Activated B cell treated with CpG ODN at 0.5 μM for 24 hours (primary cell): ENCODE measurements around the gene WDR7. TPM values are rescaled to one million over a fixed set of nuclear protein-coding genes. Genes with fewer than 3 reads are reported as not detected.

Experiments used
- ATAC-seq: fragments of 200-7000 bp; cut with Tn5 transposase; one replicate; pipeline ENCODE4 v1.10.0; 2021; ENCODE audit warnings: low read depth, mild to moderate bottlenecking, moderate library complexity
- CTCF ChIA-PET: fragments of 350-600 bp; sonication (Branson Sonifier 250); formaldehyde crosslinking; loops from one replicate; lab custom pipeline; 2021; ENCODE audit warnings: antibody characterized with exemption; lab: Charles Lee
- POLR2A ChIA-PET: fragments of 350-600 bp; sonication (Branson Sonifier 250); formaldehyde crosslinking; loops from one replicate; lab custom pipeline; 2021; ENCODE audit warnings: antibody characterized with exemption; lab: Charles Lee
- DNase-seq: peaks from one replicate; pipeline ENCODE4 v3.0.0; 2022
- H3K27ac Mint-ChIP-seq: one replicate; pipeline ENCODE4 v1.8.0; 2020; ENCODE audit warnings: mixed read lengths
- H3K27me3 Mint-ChIP-seq: one replicate; pipeline ENCODE4 v1.8.0; 2021; ENCODE audit warnings: mixed read lengths
- H3K36me3 Mint-ChIP-seq: one replicate; pipeline ENCODE4 v1.8.0; 2021; ENCODE audit warnings: low read depth, mixed read lengths
- H3K4me1 Mint-ChIP-seq: one replicate; pipeline ENCODE4 v1.8.0; 2021; ENCODE audit warnings: mixed read lengths
- H3K4me3 Mint-ChIP-seq: one replicate; pipeline ENCODE4 v1.8.0; 2020; ENCODE audit warnings: mild to moderate bottlenecking, mixed read lengths
- H3K9me3 Mint-ChIP-seq: one replicate; pipeline ENCODE4 v1.8.0; 2020; ENCODE audit warnings: mixed read lengths
- CTCF ChIP-seq: fragments of 200-600 bp; IDR thresholded peaks from one replicate; pipeline ENCODE4 v1.8.0; 2022; ENCODE audit warnings: antibody characterized with exemption, mild to moderate bottlenecking
- intact Hi-C: fragments of 100-400 bp; cut with micrococcal nuclease; formaldehyde crosslinking; loops from one replicate; pipeline ENCODE4 v1.15.1; 2024
- total RNA-seq: library from RNA; stranded (reverse); gene quantifications from 2 replicates; pipeline ENCODE4 v1.2.3, GENCODE V29; 2022

WDR7 gene
- total RNA-seq, 1 donor from 2014 or later, result 33.4 TPM

GRCh38 chr18:56953428-56954198 is 302.5 kb downstream of the WDR7 start:
- DNase-seq (no peak), ATAC-seq (no peak)
- TF ChIP-seq CTCF, result no peak
- ChIA-PET CTCF (no interaction called here), POLR2A (no interaction called here)
- Mint-ChIP-seq H3K36me3 (peaks cover 9% of the 10 kb centered on the region), H3K27me3 (no peaks in the 10 kb centered on the region), H3K4me3 (no peak overlapping the region), H3K27ac (no peak overlapping the region), H3K4me1 (no peaks in the 10 kb centered on the region), H3K9me3 (peaks cover 2% of the 10 kb centered on the region)
- intact Hi-C loops, result no loop called here

GRCh38 chr18:56955490-56955889 is 304.3 kb downstream of the WDR7 start:
- DNase-seq (no peak), ATAC-seq (no peak)
- Mint-ChIP-seq H3K9me3 (peaks cover 2% of the 10 kb centered on the region), H3K4me3 (no peak overlapping the region), H3K4me1 (no peaks in the 10 kb centered on the region), H3K27me3 (no peaks in the 10 kb centered on the region), H3K36me3 (peaks cover 11% of the 10 kb centered on the region), H3K27ac (no peak overlapping the region)
- intact Hi-C loops, result no loop called here
- ChIA-PET CTCF (no interaction called here), POLR2A (no interaction called here)
- no peak for TF ChIP-seq CTCF

GRCh38 chr18:56959120-56959519 is 308.0 kb downstream of the WDR7 start:
- Mint-ChIP-seq H3K27ac (no peak overlapping the region), H3K9me3 (no peaks in the 10 kb centered on the region), H3K27me3 (no peaks in the 10 kb centered on the region), H3K36me3 (peaks cover 23% of the 10 kb centered on the region), H3K4me1 (no peaks in the 10 kb centered on the region), H3K4me3 (no peak overlapping the region)
- ChIA-PET CTCF (no interaction called here), POLR2A (no interaction called here)
- DNase-seq (no peak), ATAC-seq (no peak)
- intact Hi-C loops, result no loop called here
- no peak for TF ChIP-seq CTCF

- TF ChIP-seq CTCF, result no peak
- ChIA-PET CTCF (no interaction called here), POLR2A (no interaction called here)
- H3K4me1 Mint-ChIP-seq, result no peaks in the 10 kb centered on the region
- no peak overlapping the region for H3K27ac Mint-ChIP-seq
- intact Hi-C loops, result no loop called here
- H3K27me3 Mint-ChIP-seq, result no peaks in the 10 kb centered on the region
- no peak for ATAC-seq
- no peak overlapping the region for H3K4me3 Mint-ChIP-seq
- peaks cover 30% of the 10 kb centered on the region for H3K36me3 Mint-ChIP-seq
- DNase-seq, result no peak
- H3K9me3 Mint-ChIP-seq, result no peaks in the 10 kb centered on the region
Observed at GRCh38 chr18:56962322-56962721, 311.2 kb downstream of the WDR7 start.

GRCh38 chr18:56967035-56967434 is 315.9 kb downstream of the WDR7 start:
- peaks cover 23% of the 10 kb centered on the region for H3K36me3 Mint-ChIP-seq

More at GRCh38 chr18:56967035-56967434, 315.9 kb downstream of the WDR7 start:
- H3K9me3 Mint-ChIP-seq, result no peaks in the 10 kb centered on the region
- ATAC-seq (no peak), DNase-seq (no peak)
- TF ChIP-seq CTCF, result no peak
- no peaks in the 10 kb centered on the region for H3K27me3 Mint-ChIP-seq
- H3K4me1 Mint-ChIP-seq, result no peaks in the 10 kb centered on the region
- CTCF ChIA-PET, result no interaction called here
- no peak overlapping the region for H3K4me3 Mint-ChIP-seq
- POLR2A ChIA-PET, result no interaction called here
- no peak overlapping the region for H3K27ac Mint-ChIP-seq
- intact Hi-C loops, result no loop called here
